ENCODE measurements around the gene MACROD2. TPM values are rescaled to one million over a fixed set of nuclear protein-coding genes. Genes with fewer than 3 reads are reported as not detected.

MACROD2 gene
- total and polyA plus RNA-seq, 9 donors, result 3.7 to 25.5 (median 7.8) TPM

GRCh38 chr20:15332711-15333160 lies 1337.4 kb downstream of the MACROD2 start:
- no peaks in the 10 kb centered on the region for H3K27me3 ChIP-seq
- H3K4me3 ChIP-seq, result no peak overlapping the region
- TF ChIP-seq CTCF (IDR thresholded peaks at IDR 0.05), result no peak
- TF ChIP-seq POLR2A (IDR thresholded peaks at IDR 0.05), result no peak
- TF ChIP-seq EP300 (IDR thresholded peaks at IDR 0.05), result no peak
- no peak for DNase-seq
- no peaks in the 10 kb centered on the region for H3K9me3 ChIP-seq
- no peaks in the 10 kb centered on the region for H3K36me3 ChIP-seq
- no peak overlapping the region for H3K27ac ChIP-seq
- 96 to 100% (median 96%) methylated on average over 1 of the region's 1 CpG for WGBS, 3 donors
- no peaks in the 10 kb centered on the region for H3K4me1 ChIP-seq (ENCODE audit: insufficient read depth)
- intact Hi-C loops (cut with DNase I), result no loop called here

- WGBS, 3 donors, result 78 to 97% (median 95%) methylated on average over 4 of the region's 4 CpGs
- TF ChIP-seq CTCF (IDR thresholded peaks at IDR 0.05), result no peak
- TF ChIP-seq POLR2A (IDR thresholded peaks at IDR 0.05), result no peak
- no peak for TF ChIP-seq EP300 (IDR thresholded peaks at IDR 0.05)
- DNase-seq, result no peak
Observed at GRCh38 chr20:15333170-15333569, 1337.9 kb downstream of the MACROD2 start.

DNA sequence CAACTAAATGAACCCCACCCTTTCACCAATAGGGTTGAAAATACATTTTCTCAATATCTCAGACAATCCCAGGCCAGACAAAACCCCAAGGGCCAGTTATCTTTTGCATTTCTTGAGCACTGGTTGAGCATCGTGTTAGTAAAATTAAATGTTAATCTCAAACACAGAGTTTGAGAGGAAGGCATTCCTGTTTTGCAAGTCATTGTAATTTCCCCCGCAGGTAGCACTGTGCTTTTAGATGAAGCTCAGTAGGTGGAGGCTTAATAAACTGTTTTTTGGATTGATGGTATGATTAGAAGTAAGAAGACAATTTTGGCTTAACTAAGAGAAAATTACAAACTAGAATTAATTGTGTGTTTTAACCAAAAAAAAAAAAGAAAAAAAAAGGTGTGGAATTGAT lies 1340.7 kb downstream of the MACROD2 start:
- WGBS, 3 donors, result 77 to 88% (median 84%) methylated on average over 2 of the region's 2 CpGs
- H3K27me3 ChIP-seq, result no peaks in the 10 kb centered on the region
- intact Hi-C loops (cut with DNase I), result no loop called here
- H3K27ac ChIP-seq, result no peak overlapping the region
- H3K4me1 ChIP-seq (ENCODE audit: insufficient read depth), result no peaks in the 10 kb centered on the region
- H3K36me3 ChIP-seq, result no peaks in the 10 kb centered on the region
- no peak overlapping the region for H3K4me3 ChIP-seq
- no peak for DNase-seq
- no peaks in the 10 kb centered on the region for H3K9me3 ChIP-seq
- TF ChIP-seq POLR2A (IDR thresholded peaks at IDR 0.05) (no peak), EP300 (IDR thresholded peaks at IDR 0.05) (no peak), CTCF (IDR thresholded peaks at IDR 0.05) (no peak)

More at GRCh38 chr20:15333170-15333569, 1337.9 kb downstream of the MACROD2 start:
- H3K36me3 ChIP-seq, result no peaks in the 10 kb centered on the region
- no peaks in the 10 kb centered on the region for H3K4me1 ChIP-seq (ENCODE audit: insufficient read depth)
- no peak overlapping the region for H3K27ac ChIP-seq
- H3K4me3 ChIP-seq, result no peak overlapping the region
- no peaks in the 10 kb centered on the region for H3K27me3 ChIP-seq
- no peaks in the 10 kb centered on the region for H3K9me3 ChIP-seq
- intact Hi-C loops (cut with DNase I), result no loop called here

- no peaks in the 10 kb centered on the region for H3K36me3 ChIP-seq
- 94 to 98% (median 97%) methylated on average over 5 of the region's 5 CpGs for WGBS, 3 donors
- H3K4me3 ChIP-seq, result no peak overlapping the region
- no peaks in the 10 kb centered on the region for H3K27me3 ChIP-seq
- TF ChIP-seq POLR2A (IDR thresholded peaks at IDR 0.05) (no peak), CTCF (IDR thresholded peaks at IDR 0.05) (no peak), EP300 (IDR thresholded peaks at IDR 0.05) (no peak)
- H3K27ac ChIP-seq, result no peak overlapping the region
- no peak for DNase-seq
- H3K9me3 ChIP-seq, result no peaks in the 10 kb centered on the region
- no peaks in the 10 kb centered on the region for H3K4me1 ChIP-seq (ENCODE audit: insufficient read depth)
- intact Hi-C loops (cut with DNase I), result no loop called here
Observed at GRCh38 chr20:15336536-15336935, 1341.2 kb downstream of the MACROD2 start.

Data from ovary (tissue), 9 donors.